ENCODE data around the gene RELN.

Gene RELN

DNA sequence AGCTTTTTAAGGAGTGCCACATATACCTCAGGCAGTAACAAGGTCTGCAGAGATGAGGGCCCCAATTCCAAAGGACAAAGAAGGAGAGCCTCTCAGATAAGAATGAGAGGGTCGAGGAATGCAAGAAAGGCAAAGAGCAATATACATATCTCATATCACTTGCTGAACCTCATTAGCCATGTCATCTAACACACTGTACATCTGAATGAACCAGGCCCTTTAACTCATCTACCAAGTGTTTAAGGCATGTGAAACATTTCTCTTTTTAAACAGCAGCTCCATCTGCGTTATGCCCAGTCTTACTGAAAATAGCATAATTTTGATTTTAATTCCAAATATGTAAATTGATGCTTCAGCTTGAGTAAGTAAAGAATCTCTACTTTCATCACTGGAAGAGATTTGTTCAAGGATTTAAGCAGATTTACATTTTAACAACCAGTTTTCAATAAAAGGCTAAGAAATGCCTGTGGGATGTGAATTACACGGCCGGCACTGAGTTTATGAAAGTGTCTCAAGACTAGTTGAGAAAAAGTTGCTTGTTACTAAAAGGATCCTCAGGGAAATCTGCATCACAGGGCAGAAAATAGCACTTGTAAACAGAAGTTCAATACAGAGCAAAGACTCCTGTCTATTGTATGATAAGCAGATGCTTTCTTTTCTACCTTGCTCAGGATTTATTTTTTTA lies 419.7 kb downstream of the RELN start:
- H2AFZ ChIP-seq (ENCODE audit: low read length), result no peak overlapping the region
- no peak overlapping the region for H3K4me3 ChIP-seq (ENCODE audit: low read length, poor library complexity, severe bottlenecking)
- no peaks in the 10 kb centered on the region for H3K36me3 ChIP-seq (ENCODE audit: insufficient read depth, low read length)
- TF ChIP-seq CTCF (conservative IDR thresholded peaks at IDR 0.05; ENCODE audit: low read length), result no peak
- no peak for TF ChIP-seq EZH2phosphoT487 (IDR thresholded peaks at IDR 0.05; ENCODE audit: borderline replicate concordance)
- no peaks in the 10 kb centered on the region for H3K9me3 ChIP-seq (ENCODE audit: insufficient read depth, low read depth, low read length)
- no peaks in the 10 kb centered on the region for H3F3A ChIP-seq (ENCODE audit: low read depth)
- H3K79me2 ChIP-seq (ENCODE audit: insufficient read depth, low read length), result no peaks in the 10 kb centered on the region
- H3K27me3 ChIP-seq (ENCODE audit: insufficient read depth, low read length, poor library complexity, severe bottlenecking), result no peaks in the 10 kb centered on the region
- no peaks in the 10 kb centered on the region for H3K4me1 ChIP-seq (ENCODE audit: insufficient read depth, low read length, poor library complexity, severe bottlenecking)
- no peaks in the 10 kb centered on the region for H3K9me2 ChIP-seq (replicated peaks; ENCODE audit: low read depth, low read length)
- no peaks in the 10 kb centered on the region for H4K20me1 ChIP-seq (ENCODE audit: insufficient read depth, low read length, poor library complexity, severe bottlenecking)
- H3K9ac ChIP-seq (ENCODE audit: low read depth, low read length, poor library complexity, severe bottlenecking), result no peak overlapping the region
- H3K4me2 ChIP-seq (ENCODE audit: low read depth, low read length, poor library complexity, severe bottlenecking), result no peak overlapping the region

DNA sequence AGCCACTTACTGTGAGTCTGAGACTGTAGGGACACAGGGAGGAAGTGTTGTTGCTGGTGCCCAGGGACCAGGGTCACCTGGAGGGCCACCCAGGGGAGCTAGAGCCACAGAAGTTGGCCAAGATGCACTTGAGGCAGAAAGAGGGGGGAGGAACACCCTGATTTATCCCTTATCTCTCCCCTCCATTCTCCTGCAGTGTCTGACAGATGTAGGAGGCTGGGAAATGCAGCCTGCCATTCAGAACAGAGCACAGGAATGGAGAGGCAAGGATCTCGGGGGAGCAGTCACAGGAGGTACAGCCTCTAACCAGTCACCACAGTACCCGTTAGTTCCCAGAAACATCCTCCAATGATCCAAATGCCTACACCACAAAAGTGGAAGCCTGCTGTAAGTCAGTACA lies 425.0 kb downstream of the RELN start:
- TF ChIP-seq CTCF (conservative IDR thresholded peaks at IDR 0.05; ENCODE audit: low read length) (no peak), EZH2phosphoT487 (IDR thresholded peaks at IDR 0.05; ENCODE audit: borderline replicate concordance) (no peak)
- no peaks in the 10 kb centered on the region for H3K9me3 ChIP-seq (ENCODE audit: insufficient read depth, low read depth, low read length)
- H4K20me1 ChIP-seq (ENCODE audit: insufficient read depth, low read length, poor library complexity, severe bottlenecking), result no peaks in the 10 kb centered on the region
- no peak overlapping the region for H3K4me2 ChIP-seq (ENCODE audit: low read depth, low read length, poor library complexity, severe bottlenecking)
- no peaks in the 10 kb centered on the region for H3F3A ChIP-seq (ENCODE audit: low read depth)
- H3K79me2 ChIP-seq (ENCODE audit: insufficient read depth, low read length), result no peaks in the 10 kb centered on the region
- no peaks in the 10 kb centered on the region for H3K27me3 ChIP-seq (ENCODE audit: insufficient read depth, low read length, poor library complexity, severe bottlenecking)
- H3K4me3 ChIP-seq (ENCODE audit: low read length, poor library complexity, severe bottlenecking), result no peak overlapping the region
- no peak overlapping the region for H3K9ac ChIP-seq (ENCODE audit: low read depth, low read length, poor library complexity, severe bottlenecking)
- no peaks in the 10 kb centered on the region for H3K9me2 ChIP-seq (replicated peaks; ENCODE audit: low read depth, low read length)
- H2AFZ ChIP-seq (ENCODE audit: low read length), result no peak overlapping the region
- no peaks in the 10 kb centered on the region for H3K4me1 ChIP-seq (ENCODE audit: insufficient read depth, low read length, poor library complexity, severe bottlenecking)
- H3K36me3 ChIP-seq (ENCODE audit: insufficient read depth, low read length), result no peaks in the 10 kb centered on the region

DNA sequence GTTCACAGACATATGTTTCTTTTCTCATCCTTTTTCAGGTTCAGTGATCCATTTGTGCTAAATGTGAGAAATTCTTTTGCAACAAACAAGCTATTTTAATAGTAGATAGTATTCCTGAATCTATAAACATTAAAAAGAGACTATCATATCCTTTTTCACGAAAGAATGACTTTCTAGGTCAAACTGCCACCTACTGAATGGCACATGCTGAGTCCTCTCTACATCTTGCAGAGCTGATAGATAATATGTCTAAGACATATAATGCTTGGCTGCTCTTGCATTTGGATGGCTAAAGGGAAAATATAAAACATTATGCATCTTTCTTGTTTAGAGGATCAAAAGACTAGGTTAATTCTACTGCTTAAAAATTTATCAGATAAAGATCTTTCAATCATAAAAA lies 429.3 kb downstream of the RELN start:
- Histone ChIP-seq H3K79me2 (ENCODE audit: insufficient read depth, low read length) (no peaks in the 10 kb centered on the region), H3K36me3 (ENCODE audit: insufficient read depth, low read length) (no peaks in the 10 kb centered on the region), H3K9me2 (replicated peaks; ENCODE audit: low read depth, low read length) (no peaks in the 10 kb centered on the region), H3K9ac (ENCODE audit: low read depth, low read length, poor library complexity, severe bottlenecking) (no peak overlapping the region), H3K4me3 (ENCODE audit: low read length, poor library complexity, severe bottlenecking) (no peak overlapping the region), H3K4me1 (ENCODE audit: insufficient read depth, low read length, poor library complexity, severe bottlenecking) (no peaks in the 10 kb centered on the region), H3K27me3 (ENCODE audit: insufficient read depth, low read length, poor library complexity, severe bottlenecking) (no peaks in the 10 kb centered on the region), H3K4me2 (ENCODE audit: low read depth, low read length, poor library complexity, severe bottlenecking) (no peak overlapping the region), H4K20me1 (ENCODE audit: insufficient read depth, low read length, poor library complexity, severe bottlenecking) (no peaks in the 10 kb centered on the region), H3K9me3 (ENCODE audit: insufficient read depth, low read depth, low read length) (no peaks in the 10 kb centered on the region), H2AFZ (ENCODE audit: low read length) (no peak overlapping the region), H3F3A (ENCODE audit: low read depth) (no peaks in the 10 kb centered on the region)
- TF ChIP-seq EZH2phosphoT487 (IDR thresholded peaks at IDR 0.05; ENCODE audit: borderline replicate concordance) (no peak), CTCF (conservative IDR thresholded peaks at IDR 0.05; ENCODE audit: low read length) (no peak)
